GM12865 (cell line): Measurements from ENCODE around the gene STPG2.

Experiments used
- DNase-seq: peaks from one replicate; pipeline ENCODE4 v3.0.0; 2010; ENCODE audit warnings: low read depth
- H3K4me3 ChIP-seq: 2 replicates; pipeline ENCODE4 v1.5.1; 2011; ENCODE audit warnings: mild to moderate bottlenecking, low read depth, low read length, control low read depth
- CTCF ChIP-seq: IDR thresholded peaks from 2 replicates; pipeline ENCODE4 v1.5.1; 2011; ENCODE audit warnings: low read length, control low read depth, low read depth, inconsistent platforms; ENCODE audit not compliant: insufficient read depth; ENCODE audit errors: missing control alignments

STPG2 gene

GRCh38 chr4:97517939-97518338, 625.3 kb downstream of the STPG2 start:
- TF ChIP-seq CTCF = no peak
- H3K4me3 ChIP-seq = no peak overlapping the region
- DNase-seq = no peak

- TF ChIP-seq CTCF = no peak
- no peak overlapping the region for H3K4me3 ChIP-seq
Measured at GRCh38 chr4:97513917-97514316, 629.4 kb downstream of the STPG2 start.

More at GRCh38 chr4:97513917-97514316, 629.4 kb downstream of the STPG2 start:
- no peak for DNase-seq
